Gastrocnemius medialis (tissue), 4 donors: ENCODE results near the gene BCL2L1. TPM values are rescaled to one million over a fixed set of nuclear protein-coding genes. Genes with fewer than 3 reads are reported as not detected.

Experiments
- ATAC-seq, 2 donors: fragments of 150-250 bp; one replicate each; pipeline ENCODE4 v1.9.1; 2016
- DNase-seq, 2 donors: peaks; one replicate each; pipeline ENCODE4 v3.0.0-alpha.2; 2019
- H3K27ac ChIP-seq, 4 donors: fragments of 200-600 bp; sonication (generic); 1 replicate in 1 of 4; 2 replicates in 3 of 4; pipeline ENCODE4 v1.5.1; 2016 to 2018; ENCODE audit warnings: mild to moderate bottlenecking in 2 of 4, moderate library complexity in 1 of 4
- H3K27me3 ChIP-seq, 3 donors: fragments of 200-600 bp; sonication (generic) in 2 of 3; 1 replicate in 1 of 3; 2 replicates in 2 of 3; pipeline versions ENCODE4 v1.5.1 to v1.6.0; 2016 to 2019; ENCODE audit warnings: mild to moderate bottlenecking in 1 of 3, moderate library complexity in 1 of 3
- H3K36me3 ChIP-seq, 2 donors: fragments of 200-600 bp; sonication (generic) in 1 of 2; one replicate each; pipeline ENCODE4 v1.5.1; 2017 to 2018
- H3K4me1 ChIP-seq, 2 donors: fragments of 200-600 bp; sonication (generic) in 1 of 2; one replicate each; pipeline ENCODE4 v1.5.1; 2016 to 2017; ENCODE audit warnings: mild to moderate bottlenecking in 2 of 2
- H3K4me3 ChIP-seq, 4 donors: fragments of 200-600 bp; sonication (generic) in 3 of 4; 1 replicate in 1 of 4; 2 replicates in 3 of 4; pipeline ENCODE4 v1.5.1; 2016 to 2019; ENCODE audit warnings: mild to moderate bottlenecking in 2 of 4
- H3K9me3 ChIP-seq, 3 donors: fragments of 200-600 bp; sonication (generic) in 2 of 3; 1 replicate in 1 of 3; 2 replicates in 2 of 3; pipeline ENCODE4 v1.5.1; 2016 to 2019
- CTCF ChIP-seq, 5 experiments: fragments of 450-650 bp in 3 of 5; fragments of 200-600 bp in 2 of 5; sonication (generic) in 2 of 5; IDR thresholded peaks in 4 of 5; conservative IDR thresholded peaks in 1 of 5; 1 replicate in 4 of 5; 2 replicates in 1 of 5; pipeline ENCODE4 v1.5.1; 2016 to 2019; ENCODE audit warnings: antibody characterized with exemption in 5 of 5, mild to moderate bottlenecking in 3 of 5, moderate library complexity in 3 of 5
- POLR2A ChIP-seq, 2 donors: fragments of 450-650 bp; IDR thresholded peaks; one replicate each; pipeline ENCODE4 v1.6.1; 2017; ENCODE audit warnings: antibody characterized with exemption in 2 of 2, mild to moderate bottlenecking in 2 of 2, moderate library complexity in 2 of 2
- in situ Hi-C, 4 donors: fragments of 200-750 bp; cut with MboI; loops; one replicate each; pipeline versions ENCODE4 v1.15.0 to v1.8.0; 2017; ENCODE audit warnings: low sequenced_read_pairs in 4 of 4
- intact Hi-C: fragments of 100-400 bp; cut with DNase I; formaldehyde crosslinking; loops from one replicate; pipeline ENCODE4 v1.15.1; 2023; ENCODE audit warnings: low total_unique reads
- total RNA-seq, 4 donors: library from RNA; depleted of rRNA; stranded (reverse); fragments of >200 nt; gene quantifications; one replicate each; pipeline versions ENCODE4 v1.1.0 to v1.2.3, GENCODE V29; 2016

Gene BCL2L1
- total RNA-seq, 4 donors from 2014 or later: 41.5 to 87.8 (median 55.3) TPM

- Histone ChIP-seq H3K4me1 (peaks cover 81 to 93% of the 10 kb centered on the region in 2 donors), H3K4me3 (peak overlapping the region in 1 of 4 donors; percentile 16), H3K9me3 (no peaks in the 10 kb centered on the region), H3K36me3 (no peaks in the 10 kb centered on the region), H3K27me3 (no peaks in the 10 kb centered on the region), H3K27ac (peak overlapping the region; percentile 82 to 98 (median 92))
- no peak for TF ChIP-seq CTCF (IDR thresholded peaks at IDR 0.05 in 4 of 5, conservative IDR thresholded peaks at IDR 0.05 in 1 of 5)
- no peak for TF ChIP-seq POLR2A (IDR thresholded peaks at IDR 0.05)
- ATAC-seq (peak in 1 of 2 donors; percentile 15), DNase-seq (peak; percentile 50 to 73)
- in situ Hi-C loops (loop anchor here in 1 of 4 donors (25.0 kb wide), 1 partner anchor 137 kb away; the partner anchor contains the start of gene MYLK2), intact Hi-C loops (loop anchor here (5.0 kb wide), 1 partner anchor 142 kb away; the partner anchor contains the start of gene MYLK2)
Observed at GRCh38 chr20:31674895-31675827, 47.5 kb downstream of the BCL2L1 start.

GRCh38 chr20:31673943-31674463 lies 48.7 kb downstream of the BCL2L1 start:
- Histone ChIP-seq H3K27ac (peak overlapping the region; percentile 82 to 98 (median 92)), H3K36me3 (no peaks in the 10 kb centered on the region), H3K27me3 (no peaks in the 10 kb centered on the region), H3K4me1 (peaks cover 86 to 97% of the 10 kb centered on the region in 2 donors), H3K9me3 (no peaks in the 10 kb centered on the region), H3K4me3 (no peak overlapping the region)
- TF ChIP-seq CTCF (IDR thresholded peaks at IDR 0.05 in 4 of 5, conservative IDR thresholded peaks at IDR 0.05 in 1 of 5): no peak
- TF ChIP-seq POLR2A (IDR thresholded peaks at IDR 0.05): no peak
- in situ Hi-C loops: loop anchor here in 1 of 4 donors (25.0 kb wide), 1 partner anchor 138 kb away; the partner anchor contains the start of gene MYLK2
- no peak for DNase-seq
- intact Hi-C loops: loop anchor here (5.0 kb wide), 1 partner anchor 143 kb away; the partner anchor contains the start of gene MYLK2
- no peak for ATAC-seq

- no peak overlapping the region for H3K4me3 ChIP-seq
- DNase-seq (no peak), ATAC-seq (no peak)
- in situ Hi-C loops (loop anchor here in 1 of 4 donors (25.0 kb wide), 1 partner anchor 139 kb away; the partner anchor contains the start of gene MYLK2), intact Hi-C loops (loop anchor here (5.0 kb wide), 1 partner anchor 144 kb away; the partner anchor contains the start of gene MYLK2)
- peak overlapping the region; percentile 82 to 98 (median 92) for H3K27ac ChIP-seq
- H3K36me3 ChIP-seq: no peaks in the 10 kb centered on the region
- no peaks in the 10 kb centered on the region for H3K9me3 ChIP-seq
- TF ChIP-seq CTCF (IDR thresholded peaks at IDR 0.05 in 4 of 5, conservative IDR thresholded peaks at IDR 0.05 in 1 of 5): no peak
- no peak for TF ChIP-seq POLR2A (IDR thresholded peaks at IDR 0.05)
- H3K4me1 ChIP-seq: peaks cover 86 to 97% of the 10 kb centered on the region in 2 donors
- no peaks in the 10 kb centered on the region for H3K27me3 ChIP-seq
Observed at GRCh38 chr20:31673435-31673834, 49.2 kb downstream of the BCL2L1 start.

GRCh38 chr20:31671324-31671723 lies 51.3 kb downstream of the BCL2L1 start:
- no peak for DNase-seq
- Histone ChIP-seq H3K4me3 (no peak overlapping the region), H3K9me3 (no peaks in the 10 kb centered on the region), H3K27me3 (no peaks in the 10 kb centered on the region), H3K4me1 (peaks cover 98 to 99% of the 10 kb centered on the region in 2 donors), H3K27ac (peak overlapping the region; percentile 82 to 98 (median 92)), H3K36me3 (no peaks in the 10 kb centered on the region)
- ATAC-seq: peak; percentile 5 to 23
- in situ Hi-C loops (loop anchor here in 1 of 4 donors (25.0 kb wide), 1 partner anchor 141 kb away; the partner anchor contains the start of gene MYLK2), intact Hi-C loops (loop anchor here (2.0 to 5.0 kb wide), 4 partner anchors 27 to 146 kb away; partner anchors contain the start of genes BCL2L1 and MYLK2)
- TF ChIP-seq POLR2A (IDR thresholded peaks at IDR 0.05) (no peak), CTCF (IDR thresholded peaks at IDR 0.05 in 4 of 5, conservative IDR thresholded peaks at IDR 0.05 in 1 of 5) (no peak)
